ENCODE results near the gene HMOX1.

Gene HMOX1

DNA sequence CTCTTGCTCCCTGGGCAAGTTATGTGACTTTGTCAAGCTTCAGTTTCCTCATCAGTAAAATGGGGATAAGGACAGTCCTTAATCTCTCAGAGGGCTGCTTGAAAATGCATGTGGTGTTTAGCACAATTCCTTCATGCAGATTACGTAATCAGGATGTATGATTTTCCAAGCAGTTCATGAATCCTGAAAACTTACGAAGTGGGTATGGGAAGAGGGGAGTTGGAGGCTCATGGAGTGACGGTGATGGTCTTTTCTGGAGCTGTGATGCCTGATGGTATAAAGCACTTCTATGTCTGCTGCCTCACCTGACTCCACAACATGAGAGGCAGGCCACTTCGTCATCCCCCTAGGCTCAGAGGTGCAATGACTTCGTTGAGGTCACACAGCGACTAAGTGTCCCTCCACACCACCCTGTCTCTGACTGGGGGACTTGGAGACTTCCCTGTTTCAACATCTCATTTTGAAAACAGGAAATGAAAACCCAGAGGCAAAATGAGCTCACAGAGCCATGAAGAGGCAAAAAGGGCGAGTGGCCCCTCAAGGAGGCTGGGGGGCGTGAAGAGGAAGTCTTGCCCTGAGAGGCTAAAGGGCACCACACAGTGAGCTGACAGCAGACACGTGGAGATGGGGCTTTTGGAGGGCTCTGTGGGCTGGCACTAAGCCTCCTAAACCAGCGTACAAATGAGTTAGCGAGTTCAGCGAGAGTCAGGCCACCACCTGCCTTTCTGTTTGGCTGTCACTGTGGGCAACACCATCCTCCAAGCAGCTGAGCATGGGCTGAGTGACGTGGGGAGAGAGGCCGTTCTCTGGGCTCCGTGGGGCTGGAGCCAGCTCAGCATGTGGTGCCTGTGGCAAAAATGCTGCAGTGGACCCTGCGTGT is 29.1 kb downstream of the HMOX1 start:
- no peak for DNase-seq

DNA sequence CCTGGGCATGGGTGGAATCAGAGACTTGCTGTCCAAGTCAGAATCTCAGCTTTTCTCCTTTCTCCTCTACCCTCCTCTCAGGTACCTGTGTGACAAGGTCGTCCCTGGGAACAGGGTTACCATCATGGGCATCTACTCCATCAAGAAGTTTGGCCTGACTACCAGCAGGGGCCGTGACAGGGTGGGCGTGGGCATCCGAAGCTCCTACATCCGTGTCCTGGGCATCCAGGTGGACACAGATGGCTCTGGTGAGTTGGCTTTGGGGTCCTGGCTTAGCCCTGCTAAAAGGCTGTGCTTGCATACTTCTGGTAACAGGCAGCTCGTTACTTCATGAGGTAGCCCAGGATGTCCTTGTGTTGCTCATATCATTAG is 29.8 kb downstream of the HMOX1 start:
- no peak for DNase-seq

DNA sequence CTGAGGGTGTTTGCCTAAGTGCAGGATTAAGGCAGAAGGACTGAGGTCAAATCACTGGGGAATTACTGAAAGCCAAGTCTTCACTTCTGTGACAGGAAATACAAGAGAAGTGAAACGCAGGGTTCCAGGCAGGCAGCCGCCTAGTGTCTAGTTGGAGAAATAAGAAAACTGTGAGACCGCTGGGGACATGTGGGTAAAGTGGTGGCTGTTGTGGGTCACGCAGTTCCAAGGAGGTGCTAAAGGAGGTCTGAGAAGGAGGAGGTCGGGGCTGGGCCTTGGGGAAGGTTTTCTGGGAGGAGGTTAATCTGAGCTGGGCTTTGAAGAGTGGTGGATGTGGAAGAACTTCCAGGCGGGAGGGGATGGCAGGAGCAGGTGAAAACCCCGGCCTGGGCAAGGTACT is 30.2 kb downstream of the HMOX1 start:
- no peak for DNase-seq

DNA sequence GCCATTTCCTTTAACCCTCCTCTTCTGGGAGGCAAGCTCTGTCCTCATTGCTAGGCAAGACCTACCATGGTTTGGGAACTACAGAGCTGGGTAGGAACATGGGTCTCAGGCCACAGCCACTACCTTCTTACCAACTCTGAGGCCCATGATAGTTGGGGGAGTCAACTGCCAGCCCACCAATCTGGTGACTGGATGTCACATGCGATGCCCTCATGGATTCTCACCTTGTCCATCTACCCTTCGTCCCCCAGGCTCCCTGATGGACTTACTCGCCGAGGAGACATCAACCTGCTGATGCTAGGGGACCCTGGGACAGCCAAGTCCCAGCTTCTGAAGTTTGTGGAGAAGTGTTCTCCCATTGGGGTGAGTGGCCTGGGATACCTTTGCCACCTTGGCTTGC is 32.7 kb downstream of the HMOX1 start:
- DNase-seq: no peak

DNA sequence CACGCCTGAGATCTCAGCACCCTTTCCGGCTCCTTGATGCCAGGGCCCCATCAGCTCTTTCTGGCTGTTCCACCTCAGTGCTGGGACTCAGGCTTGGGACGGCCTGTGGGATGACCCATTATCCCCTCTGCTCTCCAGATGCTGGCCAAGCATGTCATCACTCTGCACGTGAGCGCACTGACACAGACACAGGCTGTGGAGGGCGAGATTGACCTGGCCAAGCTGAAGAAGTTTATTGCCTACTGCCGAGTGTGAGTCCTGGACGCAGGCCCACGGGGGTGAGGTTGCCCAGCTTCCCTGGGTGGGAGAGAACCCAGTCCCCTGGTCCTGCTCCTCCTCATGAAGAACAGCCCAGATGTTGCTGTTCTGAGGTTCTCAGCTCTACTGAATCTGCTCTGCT is 36.7 kb downstream of the HMOX1 start:
- no peak for DNase-seq

DNA sequence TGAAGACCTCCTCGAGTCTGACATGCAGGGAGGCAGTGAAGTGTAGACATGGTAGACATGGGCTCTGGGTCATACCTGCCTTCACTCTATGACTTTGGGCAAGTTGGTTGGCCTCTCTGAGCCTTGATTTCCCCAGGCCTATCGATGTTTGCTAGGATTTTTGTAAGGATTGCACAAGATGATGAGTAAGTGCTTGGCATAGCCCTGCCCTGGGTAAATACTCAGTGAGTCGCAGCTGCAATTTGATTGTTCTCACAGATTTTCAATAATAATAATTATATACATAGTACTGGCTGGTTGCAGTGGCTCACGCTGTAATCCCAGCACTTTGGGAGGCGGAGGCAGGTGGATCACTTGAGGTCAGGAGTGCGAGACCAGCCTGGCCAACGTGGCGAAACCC is 37.2 kb downstream of the HMOX1 start:
- no peak for DNase-seq

DNA sequence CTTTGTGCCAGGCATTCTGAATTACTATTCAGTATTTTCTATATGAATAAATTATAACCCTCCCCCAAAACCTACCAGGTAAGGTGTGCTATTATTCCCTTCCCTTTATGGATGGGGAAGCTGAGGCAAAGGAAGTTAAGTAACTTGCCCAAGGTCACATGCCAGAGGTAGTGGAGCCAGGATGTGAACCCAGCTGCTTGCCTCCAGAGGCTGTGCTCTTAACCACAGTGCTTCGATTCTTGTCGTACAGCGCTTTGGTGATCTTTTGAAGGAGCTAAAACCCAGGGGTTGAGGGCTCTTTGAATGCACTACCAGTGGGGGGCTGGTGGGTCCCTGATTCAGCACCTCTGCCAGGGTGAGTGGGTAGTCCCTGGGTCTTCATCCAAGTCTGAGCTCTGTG is 37.8 kb downstream of the HMOX1 start:
- no peak for DNase-seq

DNA sequence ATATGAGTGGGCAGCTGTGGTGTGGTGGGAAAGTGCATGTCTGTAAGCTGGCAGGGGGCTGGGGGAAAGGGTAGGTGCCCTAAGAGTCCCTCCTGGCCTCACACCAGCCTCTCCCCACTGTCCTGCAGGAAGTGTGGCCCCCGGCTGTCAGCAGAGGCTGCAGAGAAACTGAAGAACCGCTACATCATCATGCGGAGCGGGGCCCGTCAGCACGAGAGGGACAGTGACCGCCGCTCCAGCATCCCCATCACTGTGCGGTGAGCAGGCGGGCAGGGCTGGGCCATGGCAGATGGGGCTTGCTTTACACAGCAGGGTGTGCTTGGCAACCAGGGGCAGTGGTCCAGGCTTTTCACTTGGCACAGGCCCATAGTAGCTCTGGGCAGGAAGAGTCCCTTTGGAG is 38.9 kb downstream of the HMOX1 start:
- no peak for DNase-seq

DNA sequence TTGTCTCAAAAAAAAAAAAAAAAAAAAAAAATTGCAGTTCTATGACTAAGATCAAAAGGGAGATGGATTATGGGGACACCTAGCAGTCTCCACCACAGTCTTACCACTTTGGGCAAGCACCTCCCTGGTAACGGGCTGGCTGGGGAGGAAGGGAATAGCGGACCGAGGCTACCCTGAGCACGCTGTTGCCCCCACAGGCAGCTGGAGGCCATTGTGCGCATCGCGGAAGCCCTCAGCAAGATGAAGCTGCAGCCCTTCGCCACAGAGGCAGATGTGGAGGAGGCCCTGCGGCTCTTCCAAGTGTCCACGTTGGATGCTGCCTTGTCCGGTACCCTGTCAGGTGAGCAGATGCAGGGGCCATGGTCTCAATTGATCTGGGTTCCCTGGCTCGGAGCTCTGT is 40.2 kb downstream of the HMOX1 start:
- DNase-seq: no peak

DNA sequence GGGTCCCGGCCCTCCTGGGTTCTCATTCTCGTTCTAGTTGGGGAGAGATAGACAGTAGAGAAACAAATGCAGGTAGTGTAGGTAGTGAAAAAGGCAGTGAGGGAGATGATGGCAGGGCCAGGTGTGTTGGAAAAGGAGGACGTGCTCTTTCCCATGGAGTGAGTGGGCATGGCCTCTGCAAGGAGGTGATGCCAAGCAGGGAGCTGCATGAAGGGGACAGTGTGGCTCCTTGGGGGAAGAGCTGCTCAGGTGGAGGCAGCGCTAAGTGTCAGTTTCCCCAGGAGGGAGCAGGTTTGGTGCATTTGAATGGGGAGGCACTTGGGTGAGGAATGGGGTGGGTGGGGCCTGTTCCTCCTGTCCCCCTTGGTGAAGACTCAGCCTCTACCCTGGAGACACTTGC is 41.2 kb downstream of the HMOX1 start:
- no peak for DNase-seq

DNA sequence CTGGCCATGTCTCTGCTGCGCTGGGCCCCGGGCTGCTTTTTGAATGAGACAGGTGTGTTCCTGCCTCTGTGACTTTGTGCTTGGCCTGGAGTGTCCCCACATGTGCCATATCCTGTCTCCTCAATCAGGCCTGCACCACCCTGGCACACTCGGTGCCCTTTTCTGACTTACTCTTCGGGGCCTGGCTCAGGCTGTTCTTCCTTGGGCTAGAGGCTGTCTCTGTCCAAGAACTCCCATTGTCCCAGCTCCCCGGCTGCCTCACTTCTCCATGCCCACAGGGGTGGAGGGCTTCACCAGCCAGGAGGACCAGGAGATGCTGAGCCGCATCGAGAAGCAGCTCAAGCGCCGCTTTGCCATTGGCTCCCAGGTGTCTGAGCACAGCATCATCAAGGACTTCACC is 42.0 kb downstream of the HMOX1 start:
- DNase-seq: no peak

DNA sequence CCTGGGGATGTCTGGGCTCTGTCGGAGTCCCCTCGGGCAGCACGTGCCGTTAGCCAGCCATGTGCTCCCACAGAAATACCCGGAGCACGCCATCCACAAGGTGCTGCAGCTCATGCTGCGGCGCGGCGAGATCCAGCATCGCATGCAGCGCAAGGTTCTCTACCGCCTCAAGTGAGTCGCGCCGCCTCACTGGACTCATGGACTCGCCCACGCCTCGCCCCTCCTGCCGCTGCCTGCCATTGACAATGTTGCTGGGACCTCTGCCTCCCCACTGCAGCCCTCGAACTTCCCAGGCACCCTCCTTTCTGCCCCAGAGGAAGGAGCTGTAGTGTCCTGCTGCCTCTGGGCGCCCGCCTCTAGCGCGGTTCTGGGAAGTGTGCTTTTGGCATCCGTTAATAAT is 43.2 kb downstream of the HMOX1 start:
- no peak for DNase-seq

DNA sequence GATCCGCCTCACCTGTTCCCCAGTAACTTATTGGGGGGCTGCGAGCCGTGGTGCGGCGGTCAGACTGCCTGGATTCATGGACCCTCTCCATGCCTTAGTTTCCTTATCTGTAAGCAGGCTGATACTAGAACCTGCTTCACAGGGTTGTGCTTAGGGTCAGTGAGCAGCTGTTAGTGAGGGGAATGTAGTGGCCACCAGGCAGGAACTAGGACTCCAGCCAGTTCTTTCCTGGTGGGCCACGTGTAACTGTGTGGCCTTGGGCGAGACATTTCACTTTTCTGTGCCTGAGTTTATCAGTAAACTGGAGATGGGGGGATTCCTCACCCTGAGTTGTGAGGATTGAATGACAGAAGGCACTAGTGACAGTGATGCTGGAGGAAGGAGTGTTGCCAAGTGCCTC is 43.9 kb downstream of the HMOX1 start:
- no peak for DNase-seq

DNA sequence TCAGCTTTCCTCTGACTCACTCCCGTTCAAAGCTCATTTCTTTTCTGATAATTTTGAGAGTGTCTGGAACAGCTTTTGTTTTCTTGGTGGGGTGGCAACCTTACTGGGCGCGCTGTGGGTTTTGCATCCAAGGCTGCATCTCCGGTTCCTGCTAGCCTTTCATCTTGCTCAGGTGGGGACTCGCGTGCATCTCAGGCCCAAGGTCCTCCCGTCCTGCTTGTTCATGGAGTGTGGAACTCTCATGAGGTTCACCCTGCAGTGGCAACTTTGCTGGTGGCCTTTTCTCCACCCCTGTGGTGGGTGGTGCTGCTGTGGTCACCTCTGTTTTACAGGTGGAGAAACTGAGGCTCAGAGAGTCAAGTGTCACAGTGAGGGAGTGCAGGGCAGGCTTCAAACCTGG is 44.6 kb downstream of the HMOX1 start:
- no peak for DNase-seq

DNA sequence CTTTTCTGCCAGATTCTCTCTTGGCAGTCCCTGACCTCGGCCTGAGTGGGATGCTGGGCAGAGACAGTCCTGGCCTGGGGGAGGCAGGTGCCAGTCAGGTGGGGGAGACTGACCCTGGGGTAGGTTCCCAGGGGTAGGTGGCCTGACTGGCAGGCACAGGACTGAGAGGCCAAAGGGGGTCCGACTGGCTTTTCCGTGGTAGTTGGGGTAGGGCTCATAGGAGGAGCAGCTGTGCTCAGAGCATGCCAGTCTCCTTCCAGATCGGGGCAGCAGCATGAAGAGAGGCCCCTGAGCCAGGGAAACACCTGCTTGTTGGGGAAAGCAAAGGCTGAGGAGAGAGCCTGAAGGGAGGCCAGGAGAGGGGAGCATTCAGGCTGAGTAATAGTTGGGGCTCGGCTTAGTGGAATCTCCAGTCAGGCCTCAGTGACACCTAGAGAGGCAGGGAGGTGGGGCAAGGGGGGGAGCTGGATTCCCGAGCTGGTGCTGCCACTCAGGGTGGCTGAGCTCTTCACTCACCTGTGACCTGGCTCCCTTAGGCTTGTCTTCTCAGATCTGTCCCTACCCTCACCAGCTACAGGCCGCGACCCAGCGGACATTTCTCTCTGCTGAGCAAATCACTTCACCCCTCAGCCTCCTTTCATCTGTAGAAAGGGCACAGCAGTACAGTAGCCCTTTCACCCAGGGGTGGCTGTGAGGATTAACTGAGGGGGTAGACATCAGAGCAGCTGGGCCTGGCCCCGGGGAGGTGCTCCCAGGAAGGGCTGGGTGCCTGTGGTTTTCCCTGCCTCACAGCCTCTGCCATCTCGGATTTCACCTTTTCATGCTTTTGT is 45.3 kb downstream of the HMOX1 start:
- no peak for DNase-seq

DNA sequence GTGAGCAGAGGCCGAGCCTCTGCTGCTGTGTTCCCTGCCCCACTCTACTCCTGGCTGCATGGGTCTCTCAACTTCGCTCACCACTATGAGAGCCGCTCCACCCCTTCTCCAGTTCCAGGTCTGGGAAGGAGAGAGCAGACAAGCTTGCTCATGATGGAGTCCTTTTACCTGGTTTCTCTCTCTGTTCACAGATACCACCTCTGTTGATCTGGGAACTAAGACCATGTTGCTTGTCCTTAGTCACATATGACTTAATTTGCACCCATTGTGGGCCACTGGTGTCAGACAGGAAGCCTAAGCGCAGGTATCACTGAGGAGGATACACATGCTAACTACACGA is 45.9 kb downstream of the HMOX1 start:
- DNase-seq: no peak

DNA sequence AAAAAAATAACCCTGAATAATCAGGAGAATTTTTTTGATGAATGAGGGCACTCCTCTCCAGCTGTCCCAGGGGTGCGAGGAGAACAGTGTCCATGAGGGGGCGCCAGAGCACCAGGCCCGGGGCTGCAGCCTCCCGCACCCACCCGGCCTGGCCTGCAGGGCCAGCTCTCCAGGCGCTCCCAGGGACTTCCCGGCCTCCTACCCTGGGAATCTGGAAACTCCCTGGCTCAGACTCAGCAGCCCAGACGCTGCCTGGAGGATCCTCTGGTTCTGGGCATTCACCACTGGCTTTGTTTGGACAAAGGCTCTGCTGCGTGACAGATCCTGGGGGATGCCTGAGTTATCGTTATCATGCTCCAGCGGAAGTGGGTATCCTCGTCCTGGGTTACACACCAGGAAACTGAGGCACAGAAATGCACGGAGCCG is 50.0 kb downstream of the HMOX1 start:
- peak; percentile 75 to 78 for DNase-seq

DNA sequence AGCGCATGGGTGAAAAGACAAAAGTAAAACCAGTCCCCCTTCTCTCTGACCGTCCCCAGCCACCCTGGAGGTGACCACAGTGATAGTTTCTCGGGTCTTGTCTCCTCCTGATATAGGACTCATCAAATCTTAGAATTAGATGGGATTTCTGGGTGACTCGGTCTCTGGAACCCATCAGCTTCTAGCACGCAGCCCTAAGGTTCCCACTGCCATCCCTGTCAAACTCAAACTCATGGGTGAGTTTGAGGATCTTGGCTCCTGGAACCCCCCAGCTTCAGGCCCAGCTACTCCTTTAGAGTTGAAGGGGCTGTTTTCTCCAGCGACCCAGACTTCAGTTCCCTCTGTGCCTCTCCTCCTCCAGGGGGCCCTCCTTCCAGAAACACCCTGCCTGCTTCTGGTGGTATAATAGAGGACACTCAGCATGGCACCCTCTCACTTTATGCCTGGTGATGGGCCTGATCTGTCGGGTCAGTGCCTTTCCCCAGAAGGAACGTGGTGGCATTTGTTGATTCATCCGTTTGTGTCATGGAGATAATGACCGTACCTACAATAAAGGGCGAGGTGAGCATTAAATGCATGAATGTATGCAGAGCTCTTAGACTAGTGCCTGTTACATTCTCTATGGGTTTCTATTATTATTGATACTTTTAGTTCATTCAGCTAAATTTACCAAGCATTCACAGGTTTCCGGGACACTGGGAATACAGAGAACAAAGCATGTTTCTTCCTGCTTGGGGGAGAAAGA is 50.8 kb downstream of the HMOX1 start:
- DNase-seq: no peak

DNA sequence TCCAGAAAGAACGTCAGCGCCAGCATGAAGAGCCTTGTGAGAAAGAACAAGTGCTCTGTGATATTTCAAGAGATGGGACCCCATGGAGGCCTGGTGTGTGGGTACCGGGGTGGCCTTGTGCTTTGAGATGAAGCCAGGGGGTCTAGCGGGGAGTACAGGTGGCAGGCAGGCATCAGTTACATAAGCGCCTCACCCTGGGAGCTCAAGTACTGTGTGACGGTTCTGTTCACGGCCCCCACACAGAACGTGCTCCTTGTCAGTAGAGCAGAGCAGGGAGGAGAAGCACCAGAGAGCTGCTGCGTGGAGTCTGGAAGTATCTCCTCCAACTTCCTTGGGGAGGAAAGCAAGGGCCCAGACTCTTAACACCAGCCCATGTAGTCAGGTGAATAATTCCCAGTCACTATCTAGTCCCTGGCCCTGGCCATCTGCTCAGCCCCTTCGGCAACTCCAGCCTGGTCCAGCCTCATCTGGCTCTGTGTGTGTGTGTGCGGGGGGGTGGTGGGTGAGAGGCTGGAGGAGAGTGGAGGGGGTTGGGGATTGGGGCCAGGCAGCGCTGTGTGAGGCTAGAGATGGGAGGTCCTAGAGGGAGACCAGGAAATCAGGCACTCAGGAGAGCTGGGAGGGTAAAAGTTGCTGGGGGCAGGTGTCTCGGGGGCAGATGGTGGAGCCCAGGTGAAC is 51.5 kb downstream of the HMOX1 start:
- no peak for DNase-seq

DNA sequence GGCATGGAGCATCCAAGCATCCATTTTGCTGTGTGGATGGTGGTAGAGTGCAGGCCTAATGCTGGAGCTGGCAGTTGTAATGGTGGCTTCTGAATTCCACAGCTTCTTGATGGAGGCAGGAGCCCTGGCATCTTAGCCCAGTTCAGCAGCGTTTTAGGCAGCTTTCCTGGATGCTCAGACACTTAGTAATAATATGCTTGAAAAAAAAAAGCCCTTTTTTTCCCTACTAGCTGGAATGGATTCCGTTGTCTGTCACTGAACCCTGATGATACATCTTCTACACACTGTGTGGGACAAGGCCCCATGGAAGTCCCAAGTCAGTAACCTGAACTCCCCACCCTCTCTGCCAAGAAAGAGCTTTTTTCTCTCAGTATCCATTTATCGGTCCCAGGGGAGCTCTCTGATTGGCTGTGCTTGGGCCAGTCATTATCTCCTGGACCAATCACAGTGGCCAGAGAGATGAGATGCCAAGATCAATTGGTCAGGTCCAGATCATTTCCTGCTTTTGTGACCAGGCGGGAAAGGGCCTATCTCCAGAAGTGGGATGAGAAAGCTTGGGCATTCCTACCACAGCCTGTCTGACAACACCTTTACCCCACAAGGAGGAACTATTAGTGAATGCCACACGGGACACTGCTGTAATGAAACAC is 53.3 kb downstream of the HMOX1 start:
- DNase-seq: no peak

DNA sequence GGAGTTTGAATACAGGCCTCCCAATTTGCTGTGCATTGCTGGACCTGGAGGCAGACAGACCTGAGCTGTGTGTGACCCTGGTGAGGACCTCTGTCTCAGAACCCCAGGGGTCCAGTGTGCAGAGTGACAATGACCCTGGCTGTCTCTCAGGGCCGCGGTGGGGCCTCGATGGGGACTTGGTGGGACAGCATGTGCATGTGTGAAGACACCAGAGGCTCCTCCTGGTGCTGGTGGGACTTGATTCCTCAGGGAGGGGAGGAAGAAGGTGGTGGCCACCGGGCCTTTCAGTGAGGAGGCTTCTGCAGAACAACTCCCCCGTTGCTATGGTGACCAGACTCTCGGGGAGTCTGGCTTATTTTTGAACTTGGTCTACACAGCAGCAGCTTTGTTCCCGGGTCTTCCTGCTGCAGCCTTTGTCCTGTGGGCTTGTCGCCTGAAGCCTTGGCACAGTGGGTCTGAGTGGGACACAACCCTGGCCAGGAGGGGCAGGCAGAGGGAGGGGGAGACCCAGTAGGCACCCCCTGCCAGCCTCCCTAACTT is 54.4 kb downstream of the HMOX1 start:
- no peak for DNase-seq

DNA sequence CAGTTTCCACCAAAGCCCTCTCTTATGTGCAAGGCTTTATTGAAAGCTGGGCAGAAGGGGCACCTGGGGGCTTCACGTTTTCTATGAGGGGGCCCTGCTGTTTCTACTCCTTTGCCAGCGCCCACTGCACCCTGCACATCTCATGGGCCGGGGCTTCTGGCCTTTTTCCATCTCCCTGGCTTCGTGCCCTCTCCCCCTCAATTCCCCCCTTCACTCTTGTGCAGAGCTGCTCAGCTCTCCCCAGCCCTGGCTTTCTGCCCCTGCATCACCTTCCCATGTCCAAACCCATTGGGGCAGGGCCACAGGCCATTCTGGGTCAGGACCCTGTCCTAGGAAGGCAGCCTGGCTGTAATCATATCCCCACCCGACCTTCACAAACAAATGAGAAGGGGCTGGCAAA is 55.5 kb downstream of the HMOX1 start:
- DNase-seq: no peak
